Cardiac muscle cell (in vitro differentiated cells and primary cell): Measurements from ENCODE around the gene PLBD2. TPM values are rescaled to one million over a fixed set of nuclear protein-coding genes. Genes with fewer than 3 reads are reported as not detected.

Experiments used
- DNase-seq, 2 donors: peaks; one replicate each; pipeline versions ENCODE4 v3.0.0 to v3.0.0-alpha.2; 2010 to 2017; ENCODE audit warnings: low read depth in 1 of 2, low spot score in 1 of 2
- H3K27ac ChIP-seq: fragments of 200-600 bp; sonication (generic); 2 replicates; pipeline ENCODE4 v1.5.1; 2016
- H3K27me3 ChIP-seq: fragments of 200-600 bp; sonication (generic); 2 replicates; pipeline ENCODE4 v1.6.0; 2016; ENCODE audit warnings: control low read depth
- H3K36me3 ChIP-seq: fragments of 200-600 bp; sonication (generic); 2 replicates; pipeline ENCODE4 v1.5.1; 2016; ENCODE audit warnings: control low read depth
- H3K4me1 ChIP-seq: fragments of 200-600 bp; sonication (generic); 2 replicates; pipeline ENCODE4 v1.8.1; 2017; ENCODE audit warnings: low read depth, mild to moderate bottlenecking, mixed run types
- H3K4me3 ChIP-seq: fragments of 200-600 bp; sonication (generic); 2 replicates; pipeline ENCODE4 v1.5.1; 2016; ENCODE audit warnings: mild to moderate bottlenecking
- H3K9me3 ChIP-seq: fragments of 200-600 bp; sonication (generic); 2 replicates; pipeline ENCODE4 v1.5.1; 2017; ENCODE audit warnings: low read depth, mild to moderate bottlenecking, control low read depth
- polyA plus RNA-seq: library from polyadenylated mRNA; unstranded; fragments of >200 nt; fragmentation: Nextera tagmentation; extraction: Ambion mirVana; gene quantifications from 2 replicates; pipeline ENCODE4 v1.2.1, GENCODE V29; 2016
- total RNA-seq: library from RNA; depleted of rRNA; stranded (reverse); fragments of >200 nt; gene quantifications from 2 replicates; pipeline ENCODE4 v1.2.3, GENCODE V29; 2016
- TF ChIP-seq, protein P1 (sequence below): IDR thresholded peaks from 2 replicates; pipeline ENCODE4 v1.5.1; 2012; ENCODE audit warnings: low read depth, mild to moderate bottlenecking, low read length

Gene PLBD2
- total and polyA plus RNA-seq, 2 experiments from 2014 or later = 11.7 to 17.3 TPM

GRCh38 chr12:113440336-113440735, 81.9 kb downstream of the PLBD2 start:
- Histone ChIP-seq H3K27me3 (peaks cover 60% of the 10 kb centered on the region), H3K36me3 (no peaks in the 10 kb centered on the region), H3K4me3 (no peak overlapping the region), H3K9me3 (no peaks in the 10 kb centered on the region), H3K27ac (no peak overlapping the region), H3K4me1 (no peaks in the 10 kb centered on the region)
- DNase-seq = no peak
- TF ChIP-seq, protein P1, sequence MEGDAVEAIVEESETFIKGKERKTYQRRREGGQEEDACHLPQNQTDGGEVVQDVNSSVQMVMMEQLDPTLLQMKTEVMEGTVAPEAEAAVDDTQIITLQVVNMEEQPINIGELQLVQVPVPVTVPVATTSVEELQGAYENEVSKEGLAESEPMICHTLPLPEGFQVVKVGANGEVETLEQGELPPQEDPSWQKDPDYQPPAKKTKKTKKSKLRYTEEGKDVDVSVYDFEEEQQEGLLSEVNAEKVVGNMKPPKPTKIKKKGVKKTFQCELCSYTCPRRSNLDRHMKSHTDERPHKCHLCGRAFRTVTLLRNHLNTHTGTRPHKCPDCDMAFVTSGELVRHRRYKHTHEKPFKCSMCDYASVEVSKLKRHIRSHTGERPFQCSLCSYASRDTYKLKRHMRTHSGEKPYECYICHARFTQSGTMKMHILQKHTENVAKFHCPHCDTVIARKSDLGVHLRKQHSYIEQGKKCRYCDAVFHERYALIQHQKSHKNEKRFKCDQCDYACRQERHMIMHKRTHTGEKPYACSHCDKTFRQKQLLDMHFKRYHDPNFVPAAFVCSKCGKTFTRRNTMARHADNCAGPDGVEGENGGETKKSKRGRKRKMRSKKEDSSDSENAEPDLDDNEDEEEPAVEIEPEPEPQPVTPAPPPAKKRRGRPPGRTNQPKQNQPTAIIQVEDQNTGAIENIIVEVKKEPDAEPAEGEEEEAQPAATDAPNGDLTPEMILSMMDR = no peak

Other genes with a start within 250 kb of the PLBD2 start
- gene RASAL1, start 222.8 kb upstream of the PLBD2 start, total RNA-seq = 0.32 and 0.33 TPM in 2 replicates
- 0.24 TPM in 1 of 2 replicates, not detected in the other for gene RASAL1, start 222.8 kb upstream of the PLBD2 start, polyA plus RNA-seq
- gene CFAP73, start 208.9 kb upstream of the PLBD2 start, total RNA-seq = not detected in 2 replicates
- gene CFAP73, start 208.9 kb upstream of the PLBD2 start, polyA plus RNA-seq = not detected in 2 replicates
- gene DDX54, start 173.1 kb upstream of the PLBD2 start, total RNA-seq = 72.6 and 148 TPM in 2 replicates
- 49.2 and 59.7 TPM in 2 replicates for gene DDX54, start 173.1 kb upstream of the PLBD2 start, polyA plus RNA-seq
- 40.7 and 44.4 TPM in 2 replicates for gene RITA1, start 172.9 kb upstream of the PLBD2 start, total RNA-seq
- 36.1 and 39.7 TPM in 2 replicates for gene RITA1, start 172.9 kb upstream of the PLBD2 start, polyA plus RNA-seq
- 11.1 and 24.2 TPM in 2 replicates for gene TPCN1, start 137.1 kb upstream of the PLBD2 start, total RNA-seq
- gene TPCN1, start 137.1 kb upstream of the PLBD2 start, polyA plus RNA-seq = 13.4 and 31.1 TPM in 2 replicates
- gene SLC8B1, start 23.5 kb upstream of the PLBD2 start, total RNA-seq = 2.5 and 5.8 TPM in 2 replicates
- gene SLC8B1, start 23.5 kb upstream of the PLBD2 start, polyA plus RNA-seq = 4.0 and 4.3 TPM in 2 replicates
- not detected in 2 replicates for gene SDS, start 45.3 kb downstream of the PLBD2 start, total RNA-seq
- gene SDS, start 45.3 kb downstream of the PLBD2 start, polyA plus RNA-seq = not detected in 2 replicates
- 4.5 and 14.6 TPM in 2 replicates for gene SDSL, start 63.8 kb downstream of the PLBD2 start, total RNA-seq
- 13.2 and 23.1 TPM in 2 replicates for gene SDSL, start 63.8 kb downstream of the PLBD2 start, polyA plus RNA-seq
- not detected in 2 replicates for gene LHX5, start 113.3 kb downstream of the PLBD2 start, total RNA-seq
- not detected in 2 replicates for gene LHX5, start 113.3 kb downstream of the PLBD2 start, polyA plus RNA-seq